Ureter (tissue), 1 donor: ENCODE data around the gene NOL7. TPM values are rescaled to one million over a fixed set of nuclear protein-coding genes. Genes with fewer than 3 reads are reported as not detected.

Experiments used
- DNase-seq: peaks from one replicate; pipeline ENCODE4 v3.0.0-alpha.2; 2020; ENCODE audit warnings: low spot score
- total RNA-seq: library from RNA; stranded (reverse); gene quantifications from one replicate; pipeline ENCODE4 v1.2.4, GENCODE V29; 2023
- donor health status: DM: yes; HTN: yes; CAD: no.

The NOL7 gene
- total RNA-seq, 1 donor from 2014 or later, result 56.9 TPM

GRCh38 chr6:13597073-13597472 lies 18.1 kb upstream of the NOL7 start:
- DNase-seq, result no peak

- DNase-seq, result no peak
Measured at GRCh38 chr6:13600036-13600435, 15.1 kb upstream of the NOL7 start.

DNA sequence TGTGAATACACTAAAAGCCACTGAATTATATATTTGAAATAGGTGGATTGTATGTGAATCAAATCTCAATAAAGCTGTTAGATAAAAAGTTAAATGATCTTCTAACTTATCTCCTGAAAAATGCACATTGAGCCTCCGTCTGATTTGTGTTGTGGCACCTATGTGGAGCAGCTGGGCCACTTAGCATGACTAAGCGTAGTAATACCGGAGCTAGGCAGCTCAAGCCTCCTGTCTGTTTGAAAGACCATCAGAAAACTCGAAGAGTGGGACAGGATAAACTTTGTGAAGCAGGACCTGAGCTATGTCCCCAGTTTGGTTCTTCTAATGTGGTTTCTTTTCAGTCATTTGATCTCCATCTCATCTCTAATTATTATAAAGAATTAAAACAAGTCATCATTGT lies 11.0 kb upstream of the NOL7 start:
- no peak for DNase-seq

GRCh38 chr6:13604546-13605416 lies 10.4 kb upstream of the NOL7 start:
- no peak for DNase-seq

DNA sequence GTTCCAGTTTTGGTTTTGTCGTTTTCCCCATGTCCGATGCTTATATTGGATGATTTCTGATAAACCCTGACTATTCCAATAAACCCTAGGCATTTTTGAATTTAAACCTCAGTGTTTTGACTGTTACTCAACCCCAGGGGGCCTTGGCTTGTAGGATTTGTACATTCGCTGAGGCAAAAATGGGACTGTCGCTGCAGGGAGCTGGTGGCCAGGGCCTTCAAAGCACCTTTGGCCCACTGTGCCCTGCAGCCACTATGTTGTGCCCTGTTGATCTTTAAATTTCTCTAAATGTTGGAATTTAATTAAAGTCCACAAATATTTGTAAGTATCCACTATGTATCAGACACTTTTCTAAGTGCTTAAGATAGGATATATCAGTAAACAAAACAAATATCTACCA lies 9.5 kb upstream of the NOL7 start:
- no peak for DNase-seq

GRCh38 chr6:13611715-13612114 lies 3.4 kb upstream of the NOL7 start:
- DNase-seq, result no peak

GRCh38 chr6:13613029-13613594 lies 2.0 kb upstream of the NOL7 start:
- no peak for DNase-seq

- DNase-seq, result no peak
Measured at GRCh38 chr6:13614126-13614925, 809 bp upstream of the NOL7 start.

- peak; percentile 52 for DNase-seq
Measured at GRCh38 chr6:13615792-13616120, 621 bp downstream of the NOL7 start.

DNA sequence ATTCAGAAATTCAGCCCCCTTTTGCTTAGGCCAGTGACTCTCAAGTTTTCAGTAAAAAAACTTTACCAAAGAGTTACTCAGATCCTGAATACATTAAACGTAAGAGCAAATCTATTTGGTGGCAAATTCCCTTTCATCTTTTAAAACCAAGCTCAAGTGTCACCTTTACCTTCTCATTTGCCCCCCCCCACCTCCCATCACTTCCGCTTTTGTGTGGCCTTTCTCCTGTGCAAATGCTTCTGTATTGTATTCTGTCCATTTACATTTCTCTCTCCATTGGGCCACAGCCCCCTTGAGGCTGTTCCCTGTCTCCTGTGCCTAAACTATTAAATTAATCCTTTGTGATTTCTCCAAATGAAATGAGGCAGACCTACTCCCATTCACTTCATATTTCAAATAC lies 1.9 kb downstream of the NOL7 start:
- DNase-seq, result no peak

DNA sequence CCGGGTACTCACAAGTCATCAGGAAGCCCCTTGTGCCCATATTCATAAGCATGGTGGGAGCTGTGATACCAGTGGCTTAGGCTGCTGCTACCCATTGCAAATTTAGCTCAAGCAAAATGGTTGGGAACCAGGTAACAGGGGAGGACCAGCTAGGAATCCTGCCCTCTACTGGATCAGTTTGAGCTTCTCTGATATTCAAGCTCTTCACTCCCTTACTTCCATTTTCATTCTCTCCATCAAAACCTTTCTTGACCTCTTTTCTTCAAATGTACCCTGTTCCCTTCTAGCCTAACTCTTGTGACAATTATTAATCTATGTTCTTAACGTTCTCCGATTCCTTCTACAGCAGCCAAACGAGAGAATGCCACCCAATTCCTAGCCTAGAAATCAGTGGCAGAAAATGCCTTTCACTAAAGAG lies 9.7 kb downstream of the NOL7 start:
- no peak for DNase-seq

DNA sequence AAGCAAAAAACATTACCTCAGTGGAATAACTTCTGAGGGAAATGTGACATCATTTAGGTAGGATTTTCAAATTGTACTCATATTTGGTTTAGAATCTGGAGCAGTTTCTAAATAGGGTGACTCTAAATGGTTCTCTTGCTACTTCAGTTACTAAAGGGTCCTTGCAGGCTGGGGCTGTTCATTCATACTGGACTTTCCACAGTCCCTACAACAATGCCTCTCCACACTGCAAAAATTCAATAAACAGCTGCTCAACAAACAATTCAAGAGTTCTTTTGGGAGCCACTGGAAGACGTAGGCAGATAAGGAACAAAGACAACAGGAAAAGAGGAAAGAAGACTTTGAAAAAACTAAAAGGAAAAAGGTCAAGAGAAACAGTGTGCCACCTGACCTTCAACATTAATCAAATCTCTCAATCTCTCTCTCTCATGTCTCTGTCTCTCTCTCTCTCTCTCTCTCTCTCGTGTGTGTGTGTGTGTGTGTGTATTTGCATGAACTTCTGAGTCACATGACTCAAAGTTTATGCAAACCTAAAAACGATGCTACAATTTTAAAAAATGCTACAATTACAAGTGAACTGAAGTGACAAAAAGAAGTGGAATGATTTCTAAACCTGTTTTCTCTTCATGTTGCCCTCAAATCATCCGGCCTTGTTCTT lies 14.5 kb downstream of the NOL7 start:
- no peak for DNase-seq

DNA sequence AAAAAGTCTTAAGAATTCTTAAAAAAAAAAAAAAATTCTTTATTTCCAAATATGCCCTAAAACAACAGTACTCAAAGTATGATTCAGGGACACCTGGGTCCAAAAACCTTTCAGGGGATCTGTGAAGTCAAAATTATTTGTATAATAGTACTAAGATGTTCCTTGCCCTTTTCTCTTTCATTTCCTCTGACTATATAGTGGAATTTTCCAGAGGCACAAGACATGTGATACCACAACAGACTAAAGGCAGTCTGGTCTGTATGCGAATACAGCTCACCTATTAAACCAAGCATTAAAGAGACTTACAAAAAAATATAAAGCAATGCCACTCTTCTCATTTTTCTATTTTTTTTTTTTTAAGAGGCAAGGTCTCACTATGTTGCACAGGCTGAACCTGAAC lies 15.4 kb downstream of the NOL7 start:
- no peak for DNase-seq

GRCh38 chr6:13633343-13633742 lies 18.2 kb downstream of the NOL7 start:
- DNase-seq, result no peak

DNA sequence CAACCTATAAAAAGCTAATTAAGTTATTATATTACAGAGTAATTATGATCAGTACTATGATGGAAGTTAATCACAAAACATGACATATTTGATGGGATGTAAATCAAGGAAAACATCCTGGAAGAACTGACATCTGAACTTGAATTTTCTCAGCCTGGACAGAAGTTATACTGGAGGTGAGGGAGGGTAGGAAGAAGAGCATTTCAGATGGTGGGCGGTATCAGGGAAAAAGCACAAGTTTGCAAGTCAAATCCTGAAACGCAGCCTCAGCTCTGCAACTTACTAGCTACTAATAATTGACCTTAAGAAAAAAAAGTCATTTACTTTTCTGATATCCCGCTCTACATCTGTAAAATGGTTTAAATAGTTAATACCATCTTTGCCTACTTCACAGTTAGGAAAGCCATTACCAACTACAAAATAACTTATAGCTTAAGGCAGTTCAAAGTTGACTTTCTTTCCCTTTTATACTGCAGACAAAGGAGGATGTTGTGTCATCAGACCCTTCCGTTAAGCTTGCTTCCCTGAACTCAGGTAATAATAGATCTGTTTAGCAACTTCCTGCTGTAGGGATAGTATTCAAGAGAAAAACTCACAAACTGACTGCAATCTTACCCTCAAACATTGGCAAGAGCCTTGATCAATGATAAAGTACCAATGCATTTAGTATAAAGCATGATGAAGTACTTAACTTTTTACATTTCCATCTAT lies 21.0 kb downstream of the NOL7 start:
- no peak for DNase-seq

DNA sequence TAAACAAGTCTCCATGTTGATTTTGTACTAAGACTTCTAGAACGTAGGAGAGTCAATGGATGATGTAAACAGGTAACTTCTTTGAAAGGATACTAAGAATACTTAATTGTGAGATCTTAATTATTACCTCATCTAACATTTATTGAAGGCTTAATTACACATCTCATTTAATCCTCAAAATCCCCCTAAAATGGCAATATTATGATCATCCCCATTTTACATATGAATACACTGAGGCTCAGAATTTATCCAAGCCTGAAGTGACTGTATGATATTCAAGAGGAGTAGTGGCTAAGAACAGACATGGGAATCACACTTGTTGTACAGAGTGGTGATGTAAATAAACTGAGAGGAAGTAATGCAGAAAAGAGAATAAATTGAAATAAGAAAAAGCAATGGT lies 22.9 kb downstream of the NOL7 start:
- DNase-seq, result no peak

DNA sequence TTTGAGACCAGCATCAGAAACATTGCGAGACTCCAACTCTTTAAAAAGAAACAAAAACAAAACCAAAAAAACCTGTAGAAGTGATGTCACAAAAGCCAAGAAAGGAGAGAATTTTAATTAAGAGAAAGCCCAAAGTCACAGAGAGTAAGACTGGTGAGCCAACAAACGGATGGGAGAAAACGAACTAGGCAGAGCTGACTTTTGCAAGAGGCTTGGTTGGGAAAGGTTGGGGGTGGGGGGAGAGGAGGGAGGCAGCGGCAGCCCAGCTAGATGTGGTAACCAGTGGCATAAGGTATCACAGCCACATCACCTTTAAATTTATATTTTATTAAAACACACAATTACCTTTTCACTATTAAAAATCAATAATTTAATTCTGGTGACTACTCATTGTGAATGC lies 23.5 kb downstream of the NOL7 start:
- no peak for DNase-seq

GRCh38 chr6:13641315-13641714 lies 26.2 kb downstream of the NOL7 start:
- DNase-seq, result no peak

DNA sequence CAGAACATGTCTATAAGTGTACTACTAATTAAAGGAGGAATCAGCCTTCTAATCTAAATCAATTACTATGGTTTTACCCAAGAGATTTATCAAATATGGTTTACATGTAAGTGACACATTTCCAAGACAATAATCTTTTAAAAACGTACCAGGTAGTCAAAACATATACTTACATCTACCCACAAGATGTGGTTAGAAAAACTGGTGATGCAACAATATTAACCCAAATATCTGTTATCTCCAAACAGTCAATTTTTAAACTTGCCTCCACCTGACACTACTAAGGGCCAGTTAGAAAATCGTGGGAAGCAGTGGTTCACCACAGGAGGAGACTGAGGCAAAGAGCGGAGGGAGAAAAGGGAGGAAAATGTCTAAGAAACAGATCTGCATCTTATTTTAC lies 28.0 kb downstream of the NOL7 start:
- no peak for DNase-seq

GRCh38 chr6:13648850-13649249 lies 33.7 kb downstream of the NOL7 start:
- no peak for DNase-seq

DNA sequence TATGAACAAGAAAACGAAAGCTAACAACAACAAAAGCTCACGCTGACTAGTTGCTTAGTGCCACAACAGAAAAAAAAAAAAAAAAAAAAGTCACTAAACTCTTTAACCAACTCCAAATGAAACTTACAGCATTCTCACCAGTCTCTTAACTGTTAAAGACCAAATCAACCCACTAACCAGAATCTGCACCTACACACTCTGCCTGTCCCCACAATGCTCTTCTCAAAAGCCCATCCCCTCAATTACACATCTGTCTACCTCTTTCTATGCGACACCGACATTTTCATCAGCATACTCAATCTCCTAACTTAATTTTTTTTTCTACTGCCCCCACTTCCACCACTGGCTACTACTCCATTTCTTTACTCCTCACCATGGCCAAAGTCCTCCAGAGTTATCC lies 34.3 kb downstream of the NOL7 start:
- DNase-seq, result no peak

GRCh38 chr6:13653296-13653695 lies 38.2 kb downstream of the NOL7 start:
- DNase-seq, result no peak
